ENCODE measurements around the gene TMEM127.
"Not testable (repeated sequence)": the region's sequence is repeated elsewhere in the genome, so short reads cannot be mapped to it uniquely, and the experiment has no call there.

The TMEM127 gene

DNA sequence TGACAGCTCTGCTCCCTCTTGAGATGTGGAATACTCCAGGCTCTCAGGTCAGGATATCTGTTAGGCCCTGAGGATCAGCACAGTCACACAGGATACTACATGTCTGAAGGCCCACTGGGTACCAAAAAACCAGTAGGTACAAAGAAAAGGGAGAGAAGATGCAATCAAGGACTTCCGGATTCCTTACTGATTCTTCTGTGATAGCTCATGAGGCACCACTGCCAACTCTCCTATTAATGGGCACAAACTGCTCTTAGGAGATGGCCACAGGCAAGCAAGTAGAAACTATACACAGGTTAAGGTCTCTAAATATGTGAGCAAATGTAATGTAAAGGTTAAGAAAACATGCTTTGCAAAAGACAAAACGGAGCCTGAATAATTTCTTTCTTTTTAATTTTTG is 3.5 kb downstream of the TMEM127 start:
- DNase-seq (ENCODE audit: low read depth): no peak

GRCh38 chr2:96261328-96262003 is 4.3 kb downstream of the TMEM127 start:
- DNase-seq (ENCODE audit: low read depth): no peak

DNA sequence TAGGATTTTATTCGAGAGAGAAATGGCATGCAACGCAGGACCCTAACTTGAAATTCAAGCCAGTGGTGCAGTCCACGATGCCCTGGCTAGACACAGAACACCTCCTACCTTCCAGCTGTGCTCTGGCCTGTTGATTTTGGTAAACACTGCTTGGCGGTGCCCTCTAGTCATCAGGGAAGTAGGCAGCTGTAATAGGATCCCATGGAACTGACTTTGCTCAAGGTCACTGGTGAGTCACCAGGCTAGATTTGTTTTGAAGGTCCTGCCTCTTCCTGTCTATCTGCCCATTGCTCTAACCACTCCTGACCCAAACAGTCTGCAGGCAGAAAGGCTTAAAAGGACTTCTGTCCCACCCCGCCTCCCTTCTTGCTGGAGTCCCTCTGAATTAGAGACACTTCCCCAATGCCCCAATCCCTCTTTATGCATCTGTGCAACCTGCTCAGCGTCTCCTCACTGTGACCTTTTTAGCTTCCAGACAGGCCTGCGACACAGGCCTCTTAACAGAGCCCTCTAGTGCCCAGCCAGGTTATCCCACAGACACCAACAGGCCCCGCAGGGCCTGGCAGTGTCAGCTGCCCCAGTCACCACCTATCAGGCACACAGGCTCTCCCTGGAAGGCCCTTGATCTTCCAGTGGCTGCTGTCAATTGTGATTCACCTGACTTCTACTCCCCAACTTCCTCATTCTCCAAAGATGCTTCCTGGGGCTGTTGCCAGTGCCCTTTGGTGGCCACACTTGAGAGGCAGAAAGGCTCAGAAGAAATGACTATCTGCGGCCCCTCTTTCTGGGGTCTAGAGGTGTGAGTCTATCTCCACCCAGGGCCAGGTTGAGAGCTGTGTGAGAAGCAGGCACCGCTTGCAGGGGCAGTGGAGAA is 5.2 kb downstream of the TMEM127 start:
- no peak for DNase-seq (ENCODE audit: low read depth)

DNA sequence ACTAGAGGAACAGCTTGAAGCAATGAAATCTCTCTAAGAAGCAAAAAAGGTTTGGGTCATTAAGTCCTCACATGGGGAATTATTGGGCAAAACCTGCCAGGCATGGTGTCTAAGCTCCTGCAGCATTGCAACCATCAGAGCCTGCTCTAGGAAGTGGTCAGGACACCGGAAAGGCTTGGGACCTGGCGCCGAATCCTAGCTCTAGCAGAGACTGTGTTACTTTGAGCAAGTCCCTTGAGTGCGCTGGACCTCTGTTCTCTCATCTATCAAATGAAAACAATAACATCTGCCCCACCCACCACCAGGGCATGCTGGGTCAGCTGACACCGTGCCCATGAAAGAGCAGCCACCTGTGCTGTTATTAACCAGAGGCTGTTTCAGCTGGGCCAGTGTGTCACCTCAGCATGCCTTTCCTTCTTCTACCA is 6.3 kb downstream of the TMEM127 start:
- DNase-seq (ENCODE audit: low read depth): no peak

GRCh38 chr2:96258166-96259022 is 7.4 kb downstream of the TMEM127 start:
- no peak for DNase-seq (ENCODE audit: low read depth)

GRCh38 chr2:96257744-96258143 is 8.1 kb downstream of the TMEM127 start:
- not testable (repeated sequence) for DNase-seq (ENCODE audit: low read depth)

DNA sequence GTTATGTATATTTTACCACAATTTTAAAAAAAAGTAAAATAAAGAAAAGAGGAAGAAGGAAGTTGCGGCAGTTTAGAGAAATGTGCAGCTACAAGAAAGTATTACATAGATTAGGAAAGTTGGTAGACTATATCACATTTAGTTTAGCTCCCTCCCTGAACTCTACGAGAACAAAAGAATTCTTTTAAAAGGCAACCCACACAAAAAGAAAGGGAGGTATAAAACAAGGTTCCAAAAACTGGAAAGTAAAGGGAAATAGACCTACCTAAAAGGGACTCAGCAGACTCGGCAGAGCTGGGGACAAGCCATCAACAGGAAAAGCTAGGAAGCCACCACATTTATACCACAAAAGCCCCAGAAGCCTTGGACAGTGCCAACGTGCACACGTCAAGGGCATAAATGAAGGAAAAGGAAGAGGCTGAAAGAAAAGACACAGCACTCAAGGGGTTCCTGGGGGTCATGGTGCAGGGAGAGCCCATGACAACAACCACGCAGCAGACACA is 9.1 kb downstream of the TMEM127 start:
- DNase-seq (ENCODE audit: low read depth): no peak

- DNase-seq (ENCODE audit: low read depth): no peak
Measured at GRCh38 chr2:96254571-96254970, 11.2 kb downstream of the TMEM127 start.

DNA sequence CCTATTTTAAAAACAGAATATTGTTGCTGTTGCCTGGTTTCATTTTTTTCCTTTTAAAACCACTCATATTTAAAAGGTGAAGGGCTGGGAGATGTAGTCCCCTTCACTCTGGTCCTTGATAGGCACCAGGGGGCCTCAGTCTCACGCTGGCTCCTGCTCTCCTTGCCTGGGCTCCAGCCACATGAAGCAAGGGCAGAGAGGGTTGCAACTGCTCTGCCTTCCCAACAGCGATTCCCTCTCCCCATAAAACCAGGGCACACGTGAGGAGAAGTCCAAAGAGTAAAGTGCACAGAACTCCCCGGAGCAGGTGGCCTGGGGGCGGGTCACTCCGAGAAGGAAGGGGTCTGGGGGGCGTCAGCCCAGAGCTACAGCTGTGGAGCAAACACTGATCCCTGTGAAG is 12.8 kb downstream of the TMEM127 start:
- DNase-seq (ENCODE audit: low read depth): no peak

GRCh38 chr2:96252526-96252925 is 13.3 kb downstream of the TMEM127 start:
- DNase-seq (ENCODE audit: low read depth): no peak

DNA sequence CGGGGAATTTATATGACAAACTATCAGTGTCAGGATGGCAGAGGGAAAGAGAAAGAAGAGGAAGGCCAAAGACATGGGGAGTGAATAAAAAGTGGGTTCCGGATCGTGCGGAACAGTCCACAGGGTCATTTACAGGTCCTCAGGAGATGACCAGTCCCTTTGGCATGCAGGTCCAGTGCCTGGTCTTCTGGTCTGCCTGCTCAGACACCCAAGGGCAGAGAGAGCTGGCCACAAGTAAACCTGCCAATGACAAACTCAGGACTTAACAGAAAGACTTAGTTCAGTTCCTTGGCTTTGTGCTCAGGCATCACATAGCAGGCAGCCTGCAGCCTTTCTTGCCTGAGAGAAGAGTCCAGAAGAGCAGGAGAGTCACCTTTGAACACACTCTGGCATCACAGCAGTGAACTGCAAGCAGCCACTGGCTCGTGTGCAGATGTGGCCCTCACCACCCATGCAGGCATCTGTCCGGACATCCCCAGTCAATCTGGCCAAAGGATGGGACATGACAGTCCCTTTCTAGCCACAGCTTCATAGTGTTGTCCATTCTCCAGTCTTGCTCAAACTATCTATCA is 14.0 kb downstream of the TMEM127 start:
- DNase-seq (ENCODE audit: low read depth): no peak

- no peak for DNase-seq (ENCODE audit: low read depth)
Measured at GRCh38 chr2:96250188-96250587, 15.6 kb downstream of the TMEM127 start.

DNA sequence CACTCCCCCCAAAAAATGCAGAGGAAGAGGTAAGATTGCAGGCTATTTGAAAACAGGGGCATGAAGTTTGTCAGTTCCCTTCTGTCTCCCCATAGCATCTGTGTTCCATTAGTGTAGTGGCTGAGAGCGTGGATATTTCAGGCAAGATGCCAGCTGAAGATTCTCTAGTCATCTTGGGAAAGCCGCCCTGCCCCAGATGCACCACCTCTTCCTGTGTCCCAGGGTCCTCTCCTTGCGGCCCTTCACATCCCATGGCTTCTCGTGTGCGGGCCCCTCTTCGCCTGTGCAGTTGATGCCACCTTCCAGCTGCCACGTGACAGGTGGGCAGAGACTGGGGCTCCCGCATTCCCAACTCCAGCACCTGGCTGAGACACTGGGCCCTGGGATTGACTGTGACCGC is 16.1 kb downstream of the TMEM127 start:
- DNase-seq (ENCODE audit: low read depth): no peak

DNA sequence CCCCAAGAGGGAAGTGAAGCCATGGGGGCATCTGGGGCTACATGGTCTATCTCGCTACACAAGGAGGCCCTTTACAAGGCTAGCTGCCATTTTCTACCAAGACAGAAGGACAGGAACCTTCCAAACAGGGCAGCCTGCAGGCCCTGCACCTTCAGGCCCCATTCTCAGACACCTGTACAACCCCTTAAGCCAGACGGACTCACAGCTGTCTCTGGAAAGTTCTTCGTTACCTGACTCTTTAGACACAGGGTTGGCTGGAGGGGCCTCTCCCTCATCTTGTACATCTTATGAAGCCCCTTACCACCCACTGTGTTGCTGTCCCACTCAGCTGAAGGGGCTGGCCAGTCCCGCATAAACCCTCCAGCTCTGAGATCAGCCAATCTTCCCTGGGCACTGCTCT is 17.2 kb downstream of the TMEM127 start:
- DNase-seq (ENCODE audit: low read depth): no peak

GRCh38 chr2:96247896-96248295 is 17.9 kb downstream of the TMEM127 start:
- no peak for DNase-seq (ENCODE audit: low read depth)

DNA sequence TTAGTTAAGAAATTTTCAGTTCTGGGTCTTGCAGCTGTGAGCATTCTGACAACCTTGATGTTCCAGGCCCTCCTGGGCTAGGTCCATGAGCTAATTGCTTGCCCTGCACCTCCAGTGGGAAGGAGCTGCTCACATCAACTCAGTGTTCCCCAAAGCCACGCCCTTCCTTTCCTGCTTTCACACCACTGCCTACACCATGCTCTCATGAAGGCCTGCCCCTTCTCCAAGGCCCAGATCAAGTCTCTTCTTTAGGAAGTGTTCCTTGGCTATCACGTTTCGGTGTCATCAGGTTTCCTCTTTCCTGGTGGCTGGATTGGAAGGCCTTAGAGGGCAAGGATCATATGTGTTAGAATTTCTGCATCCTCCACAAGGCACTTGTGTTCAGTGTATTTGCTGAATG is 18.8 kb downstream of the TMEM127 start:
- DNase-seq (ENCODE audit: low read depth): no peak

DNA sequence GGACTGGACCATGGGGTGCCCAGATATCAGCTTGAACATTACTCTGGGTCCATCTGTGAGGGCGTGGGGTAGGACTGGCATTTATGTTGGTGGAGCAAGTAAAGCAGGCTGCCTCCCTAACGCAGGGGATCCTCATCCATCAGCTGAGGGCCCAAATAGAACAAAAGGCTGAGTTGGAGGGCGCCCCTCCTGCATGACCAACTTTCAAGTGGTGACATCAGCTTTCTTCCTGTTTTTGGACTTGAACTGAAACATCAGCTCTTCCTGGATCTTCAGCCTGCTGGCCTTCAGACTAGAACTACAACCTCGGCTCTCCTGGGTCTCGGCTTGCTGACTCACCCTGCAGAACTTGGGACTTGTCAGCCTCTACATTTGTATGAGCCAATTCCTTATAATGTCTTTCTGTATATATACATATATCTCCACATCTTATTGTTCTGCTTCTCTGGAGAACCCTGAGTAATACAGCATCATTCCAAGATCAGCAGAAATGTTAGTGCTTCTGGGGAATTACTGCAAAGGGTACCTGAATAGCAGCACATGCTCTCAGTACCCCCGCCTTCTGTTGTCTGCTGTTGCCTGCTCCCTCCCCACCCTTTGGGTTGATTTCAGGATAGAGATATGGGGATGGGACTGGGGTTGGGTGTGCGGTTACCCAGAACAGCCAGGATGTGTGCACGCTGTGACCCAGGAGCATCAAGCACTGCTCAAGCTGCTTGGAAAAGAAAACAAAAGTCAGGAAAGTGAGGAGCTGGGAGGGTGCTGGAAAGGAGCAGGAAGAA is 20.0 kb downstream of the TMEM127 start:
- no peak for DNase-seq (ENCODE audit: low read depth)

GRCh38 chr2:96243843-96244242 is 22.0 kb downstream of the TMEM127 start:
- DNase-seq (ENCODE audit: low read depth): no peak

- DNase-seq (ENCODE audit: low read depth): peak; percentile 18
Measured at GRCh38 chr2:96241900-96242611, 23.7 kb downstream of the TMEM127 start.

- no peak for DNase-seq (ENCODE audit: low read depth)
Measured at GRCh38 chr2:96241227-96241626, 24.6 kb downstream of the TMEM127 start.

Data from stimulated activated CD8-positive, alpha-beta memory T cell treated with anti-CD3 and anti-CD28 coated beads, Interleukin-12 subunit alpha, Interleukin-12 subunit beta, amount 100 ng/mL, for 1 hour (primary cell).